Upper lobe of left lung (tissue), 4 donors: ENCODE results near the gene SNX18.

Experiments used
- EP300 ChIP-seq, 4 donors: sonication (generic); formaldehyde crosslinking; IDR thresholded peaks; one replicate each; pipeline ENCODE4 v1.5.1; 2017; ENCODE audit warnings: antibody characterized with exemption in 4 of 4, control low read depth in 2 of 4
- POLR2A ChIP-seq, 4 donors: fragments of 450-650 bp; IDR thresholded peaks; one replicate each; pipeline ENCODE4 v1.5.1; 2016 to 2017; ENCODE audit warnings: antibody characterized with exemption in 4 of 4, mild to moderate bottlenecking in 2 of 4
- POLR2AphosphoS5 ChIP-seq, 2 donors: sonication (generic); formaldehyde crosslinking; IDR thresholded peaks; one replicate each; pipeline ENCODE4 v1.5.1; 2017; ENCODE audit warnings: antibody characterized with exemption in 2 of 2
- TF ChIP-seq, protein P1 (sequence below), 6 experiments: fragments of 450-650 bp in 4 of 6; fragments of 200-600 bp in 2 of 6; sonication (generic) in 2 of 6; IDR thresholded peaks; one replicate each; pipeline ENCODE4 v1.5.1; 2016 to 2019; ENCODE audit warnings: antibody characterized with exemption in 6 of 6

- TF ChIP-seq POLR2A (IDR thresholded peaks at IDR 0.05) (no peak), EP300 (IDR thresholded peaks at IDR 0.05) (no peak), POLR2AphosphoS5 (IDR thresholded peaks at IDR 0.05) (no peak)
- TF ChIP-seq, protein P1, sequence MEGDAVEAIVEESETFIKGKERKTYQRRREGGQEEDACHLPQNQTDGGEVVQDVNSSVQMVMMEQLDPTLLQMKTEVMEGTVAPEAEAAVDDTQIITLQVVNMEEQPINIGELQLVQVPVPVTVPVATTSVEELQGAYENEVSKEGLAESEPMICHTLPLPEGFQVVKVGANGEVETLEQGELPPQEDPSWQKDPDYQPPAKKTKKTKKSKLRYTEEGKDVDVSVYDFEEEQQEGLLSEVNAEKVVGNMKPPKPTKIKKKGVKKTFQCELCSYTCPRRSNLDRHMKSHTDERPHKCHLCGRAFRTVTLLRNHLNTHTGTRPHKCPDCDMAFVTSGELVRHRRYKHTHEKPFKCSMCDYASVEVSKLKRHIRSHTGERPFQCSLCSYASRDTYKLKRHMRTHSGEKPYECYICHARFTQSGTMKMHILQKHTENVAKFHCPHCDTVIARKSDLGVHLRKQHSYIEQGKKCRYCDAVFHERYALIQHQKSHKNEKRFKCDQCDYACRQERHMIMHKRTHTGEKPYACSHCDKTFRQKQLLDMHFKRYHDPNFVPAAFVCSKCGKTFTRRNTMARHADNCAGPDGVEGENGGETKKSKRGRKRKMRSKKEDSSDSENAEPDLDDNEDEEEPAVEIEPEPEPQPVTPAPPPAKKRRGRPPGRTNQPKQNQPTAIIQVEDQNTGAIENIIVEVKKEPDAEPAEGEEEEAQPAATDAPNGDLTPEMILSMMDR (IDR thresholded peaks at IDR 0.05), result no peak
These were observed 68.8 kb downstream of the SNX18 start for GRCh38 chr5:54586336-54586735.
